H9 (cell line): ENCODE measurements around the gene CSRP3. TPM values are rescaled to one million over a fixed set of nuclear protein-coding genes. Genes with fewer than 3 reads are reported as not detected.

Experiments used
- DNase-seq: peaks from one replicate; pipeline ENCODE4 v3.0.0-alpha.2; 2017
- H2AFZ ChIP-seq: one replicate; pipeline ENCODE4 v1.6.1; 2013; ENCODE audit warnings: mild to moderate bottlenecking, low read length, control low read depth, moderate library complexity
- H2AK5ac ChIP-seq: 2 replicates; pipeline ENCODE4 v1.6.1; 2013; ENCODE audit warnings: low read length, control low read depth, mixed read lengths; ENCODE audit not compliant: insufficient read length
- H2BK120ac ChIP-seq: one replicate; pipeline ENCODE4 v1.6.1; 2013; ENCODE audit warnings: low read depth, mild to moderate bottlenecking, low read length, control low read depth, inconsistent platforms; ENCODE audit not compliant: poor library complexity, severe bottlenecking
- H2BK12ac ChIP-seq: 2 replicates; pipeline ENCODE4 v1.6.1; 2013; ENCODE audit warnings: low read length, control low read depth, mixed read lengths, low read depth; ENCODE audit not compliant: insufficient read length
- H2BK15ac ChIP-seq: 2 replicates; pipeline ENCODE4 v1.6.1; 2013; ENCODE audit warnings: low read depth, low read length, control low read depth
- H2BK20ac ChIP-seq: one replicate; pipeline ENCODE4 v1.6.1; 2013; ENCODE audit warnings: low read depth, mild to moderate bottlenecking, low read length, control low read depth, inconsistent platforms; ENCODE audit not compliant: poor library complexity, severe bottlenecking
- H2BK5ac ChIP-seq: 2 replicates; pipeline ENCODE4 v1.6.1; 2013; ENCODE audit warnings: low read length, control low read depth, mixed read lengths; ENCODE audit not compliant: insufficient read length
- H3K14ac ChIP-seq: 2 replicates; pipeline ENCODE4 v1.6.1; 2013; ENCODE audit warnings: low read length, control low read depth; ENCODE audit not compliant: insufficient read depth
- H3K18ac ChIP-seq: 2 replicates; pipeline ENCODE4 v1.6.1; 2013; ENCODE audit warnings: low read depth, mild to moderate bottlenecking, mixed read lengths, low read length, control low read depth; ENCODE audit not compliant: insufficient read length
- H3K23ac ChIP-seq: 2 replicates; pipeline ENCODE4 v1.6.1; 2013; ENCODE audit warnings: low read length, control low read depth, mixed read lengths, low read depth; ENCODE audit not compliant: insufficient read length
- H3K23me2 ChIP-seq: 2 replicates; pipeline ENCODE4 v1.6.1; 2013; ENCODE audit warnings: low read depth, mild to moderate bottlenecking, mixed read lengths, low read length, control low read depth; ENCODE audit not compliant: insufficient read length, poor library complexity, severe bottlenecking
- H3K27ac ChIP-seq: 2 replicates; pipeline ENCODE4 v1.5.1; 2013; ENCODE audit warnings: low read length, control low read depth, mixed read lengths, low read depth; ENCODE audit not compliant: insufficient read length
- H3K27me3 ChIP-seq: 2 replicates; pipeline ENCODE4 v1.6.1; 2013; ENCODE audit warnings: low read length, control low read depth, inconsistent platforms; ENCODE audit not compliant: insufficient read depth
- H3K4ac ChIP-seq: 2 replicates; pipeline ENCODE4 v1.6.1; 2013; ENCODE audit warnings: low read depth, mild to moderate bottlenecking, control low read depth, inconsistent platforms, low read length, moderate library complexity
- H3K4me1 ChIP-seq: 2 replicates; pipeline ENCODE4 v1.6.1; 2013; ENCODE audit warnings: low read length, control low read depth, inconsistent platforms; ENCODE audit not compliant: insufficient read depth
- H3K4me2 ChIP-seq: 2 replicates; pipeline ENCODE4 v1.6.1; 2013; ENCODE audit warnings: low read length, control low read depth, mixed read lengths; ENCODE audit not compliant: insufficient read length, insufficient read depth
- H3K56ac ChIP-seq: 2 replicates; pipeline ENCODE4 v1.6.1; 2013; ENCODE audit warnings: low read depth, mild to moderate bottlenecking, mixed read lengths, low read length, control low read depth; ENCODE audit not compliant: insufficient read length
- H3K79me1 ChIP-seq: 2 replicates; pipeline ENCODE4 v1.6.1; 2013; ENCODE audit warnings: low read depth, mild to moderate bottlenecking, moderate library complexity, low read length, control low read depth, inconsistent platforms; ENCODE audit not compliant: insufficient read depth, poor library complexity, severe bottlenecking
- H3K79me2 ChIP-seq: 2 replicates; pipeline ENCODE4 v1.6.1; 2013; ENCODE audit warnings: low read length, control low read depth, inconsistent platforms; ENCODE audit not compliant: insufficient read depth
- H3K9ac ChIP-seq: 2 replicates; pipeline ENCODE4 v1.6.1; 2013; ENCODE audit warnings: low read length, control low read depth, mixed read lengths; ENCODE audit not compliant: insufficient read length; ENCODE audit errors: extremely low read depth
- H3K9me3 ChIP-seq: one replicate; pipeline ENCODE4 v1.6.1; 2013; ENCODE audit warnings: low read depth, low read length, inconsistent platforms; ENCODE audit not compliant: control insufficient read depth
- H3T11ph ChIP-seq: one replicate; pipeline ENCODE4 v1.6.1; 2013; ENCODE audit warnings: mild to moderate bottlenecking, low read length, control low read depth, inconsistent platforms
- H4K20me1 ChIP-seq: one replicate; pipeline ENCODE4 v1.6.1; 2013; ENCODE audit not compliant: control insufficient read depth, insufficient read length, insufficient read depth
- H4K5ac ChIP-seq: 2 replicates; pipeline ENCODE4 v1.6.1; 2013; ENCODE audit warnings: low read depth, mild to moderate bottlenecking, mixed read lengths, low read length, control low read depth; ENCODE audit not compliant: insufficient read length
- H4K8ac ChIP-seq: replicated peaks from 2 replicates; pipeline ENCODE4 v1.6.1; 2013; ENCODE audit warnings: low read length, control low read depth, mixed read lengths, low read depth; ENCODE audit not compliant: insufficient read length
- H4K91ac ChIP-seq: 2 replicates; pipeline ENCODE4 v1.6.1; 2013; ENCODE audit warnings: low read depth, mild to moderate bottlenecking, moderate library complexity, mixed read lengths, low read length, control low read depth; ENCODE audit not compliant: insufficient read length
- H3K27ac Mint-ChIP-seq, 3 experiments: 2 replicates in 2 of 3; 3 replicates in 1 of 3; pipeline ENCODE4 v1.8.0; 2020 to 2021; ENCODE audit warnings: mixed read lengths in 3 of 3, mild to moderate bottlenecking in 1 of 3, moderate library complexity in 1 of 3
- H3K27me3 Mint-ChIP-seq: 2 replicates; pipeline ENCODE4 v1.8.0; 2021; ENCODE audit warnings: low read depth, mild to moderate bottlenecking, moderate library complexity, mixed read lengths
- H3K36me3 Mint-ChIP-seq, 3 experiments: 2 replicates in 2 of 3; 3 replicates in 1 of 3; pipeline ENCODE4 v1.8.0; 2020 to 2021; ENCODE audit warnings: low read depth in 3 of 3, mixed read lengths in 3 of 3; ENCODE audit not compliant: insufficient read depth in 1 of 3
- H3K4me1 Mint-ChIP-seq, 2 experiments: 2 replicates each; pipeline ENCODE4 v1.8.0; 2020; ENCODE audit warnings: mixed read lengths in 2 of 2
- H3K4me3 Mint-ChIP-seq, 2 experiments: 2 replicates in 1 of 2; 3 replicates in 1 of 2; pipeline ENCODE4 v1.8.0; 2020 to 2021; ENCODE audit warnings: mild to moderate bottlenecking in 2 of 2, mixed read lengths in 2 of 2, moderate library complexity in 1 of 2
- H3K9me3 Mint-ChIP-seq, 2 experiments: 2 replicates in 1 of 2; 3 replicates in 1 of 2; pipeline ENCODE4 v1.8.0; 2020; ENCODE audit warnings: mild to moderate bottlenecking in 2 of 2, mixed read lengths in 2 of 2, moderate library complexity in 1 of 2
- WGBS: extraction: QIAGEN DNeasy Blood & Tissue Kit; methylation state at CpG from one replicate; pipeline ENCODE4 v1.1.7; 2013; ENCODE audit warnings: missing lambda C conversion rate, low lambda C conversion rate, mixed read lengths; ENCODE audit not compliant: insufficient read length; ENCODE audit errors: extremely low coverage; 5-methylcytosine and 5-hydroxymethylcytosine counted together
- total RNA-seq: library from RNA; stranded (reverse); gene quantifications from 2 replicates; pipeline ENCODE4 v1.2.1, GENCODE V29; 2021
- TF ChIP-seq, protein P1 (sequence below): fragments of 200-600 bp; sonication (generic); conservative IDR thresholded peaks from 3 replicates; pipeline ENCODE4 v1.8.0; 2021; ENCODE audit warnings: antibody characterized with exemption, mild to moderate bottlenecking

CSRP3 gene
- total RNA-seq, 1 experiment from 2014 or later, result not detected

DNA sequence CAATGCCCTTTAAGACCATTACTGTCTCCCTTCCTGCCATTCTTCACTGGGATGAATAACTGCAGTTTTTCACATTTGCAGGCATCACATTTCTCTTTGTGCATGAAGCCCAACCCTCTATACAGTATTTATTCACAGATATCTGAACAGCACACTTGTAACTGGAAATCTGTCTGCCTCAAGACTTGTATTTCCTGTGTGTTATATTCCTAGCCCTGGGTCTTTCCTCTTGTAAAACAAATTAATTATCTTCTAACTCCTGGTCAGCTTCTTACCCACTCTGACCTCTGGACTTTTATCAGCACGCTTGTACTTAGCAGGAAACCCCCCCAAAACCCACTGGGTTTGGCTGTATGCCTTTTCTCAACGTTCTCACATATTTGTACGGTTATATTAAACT lies 2.0 kb downstream of the CSRP3 start:
- no peak overlapping the region for H3K27ac Mint-ChIP-seq
- WGBS, result no CpG with 5 or more reads among the region's 3 CpGs
- TF ChIP-seq, protein P1, sequence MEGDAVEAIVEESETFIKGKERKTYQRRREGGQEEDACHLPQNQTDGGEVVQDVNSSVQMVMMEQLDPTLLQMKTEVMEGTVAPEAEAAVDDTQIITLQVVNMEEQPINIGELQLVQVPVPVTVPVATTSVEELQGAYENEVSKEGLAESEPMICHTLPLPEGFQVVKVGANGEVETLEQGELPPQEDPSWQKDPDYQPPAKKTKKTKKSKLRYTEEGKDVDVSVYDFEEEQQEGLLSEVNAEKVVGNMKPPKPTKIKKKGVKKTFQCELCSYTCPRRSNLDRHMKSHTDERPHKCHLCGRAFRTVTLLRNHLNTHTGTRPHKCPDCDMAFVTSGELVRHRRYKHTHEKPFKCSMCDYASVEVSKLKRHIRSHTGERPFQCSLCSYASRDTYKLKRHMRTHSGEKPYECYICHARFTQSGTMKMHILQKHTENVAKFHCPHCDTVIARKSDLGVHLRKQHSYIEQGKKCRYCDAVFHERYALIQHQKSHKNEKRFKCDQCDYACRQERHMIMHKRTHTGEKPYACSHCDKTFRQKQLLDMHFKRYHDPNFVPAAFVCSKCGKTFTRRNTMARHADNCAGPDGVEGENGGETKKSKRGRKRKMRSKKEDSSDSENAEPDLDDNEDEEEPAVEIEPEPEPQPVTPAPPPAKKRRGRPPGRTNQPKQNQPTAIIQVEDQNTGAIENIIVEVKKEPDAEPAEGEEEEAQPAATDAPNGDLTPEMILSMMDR, result no peak

More for the DNA sequence above, 2.0 kb downstream of the CSRP3 start:
- Mint-ChIP-seq H3K36me3 (peaks cover 0 to 3% (median 0%) of the 10 kb centered on the region in 3 experiments; a peak in 1 of 7 replicates), H3K4me3 (no peak overlapping the region), H3K4me1 (no peaks in the 10 kb centered on the region), H3K9me3 (peaks cover 0 to 7% of the 10 kb centered on the region in 2 experiments; a peak in 2 of 5 replicates), H3K27me3 (peaks cover 5% of the 10 kb centered on the region; the same call in 1 of the 2 replicates)
- Histone ChIP-seq H2AK5ac (no peak overlapping the region), H2BK15ac (no peak overlapping the region), H4K91ac (no peak overlapping the region), H3K23me2 (no peaks in the 10 kb centered on the region), H3K4me1 (no peaks in the 10 kb centered on the region), H3K4ac (no peak overlapping the region), H3K56ac (no peak overlapping the region), H2BK5ac (no peak overlapping the region), H2BK120ac (no peak overlapping the region), H2AFZ (no peak overlapping the region), H2BK12ac (no peak overlapping the region), H3K79me2 (no peaks in the 10 kb centered on the region), H3K27me3 (no peaks in the 10 kb centered on the region), H3K9me3 (no peaks in the 10 kb centered on the region), H3K18ac (no peak overlapping the region), H3K4me2 (no peak overlapping the region), H3K27ac (no peak overlapping the region), H4K8ac (no peak overlapping the region), H4K20me1 (no peaks in the 10 kb centered on the region), H3K9ac (no peak overlapping the region), H2BK20ac (no peak overlapping the region), H3K79me1 (no peaks in the 10 kb centered on the region), H3K23ac (no peak overlapping the region), H3K14ac (no peak overlapping the region), H3T11ph (no peak overlapping the region), H4K5ac (no peak overlapping the region)
- no peak for DNase-seq
